Karpas-422 (cell line): ENCODE results near the gene GABRA5. TPM values are rescaled to one million over a fixed set of nuclear protein-coding genes. Genes with fewer than 3 reads are reported as not detected.

Source experiments
- DNase-seq: peaks from one replicate; pipeline ENCODE4 v3.0.0-alpha.2; 2015
- H2AFZ ChIP-seq: fragments of 200-600 bp; sonication (generic); 2 replicates; pipeline ENCODE4 v1.6.1; 2014; ENCODE audit warnings: antibody characterized with exemption, low read length, mixed read lengths
- H3K27ac ChIP-seq: fragments of 200-600 bp; sonication (generic); 2 replicates; pipeline ENCODE4 v1.5.1; 2014; ENCODE audit warnings: mild to moderate bottlenecking, low read length, moderate library complexity
- H3K27me3 ChIP-seq: fragments of 200-600 bp; sonication (generic); 2 replicates; pipeline ENCODE4 v1.6.1; 2014; ENCODE audit warnings: low read length, mixed read lengths
- H3K36me3 ChIP-seq: fragments of 200-600 bp; sonication (generic); 2 replicates; pipeline ENCODE4 v1.6.1; 2014; ENCODE audit warnings: low read length, mixed read lengths; ENCODE audit not compliant: insufficient read depth
- H3K4me1 ChIP-seq: fragments of 200-600 bp; sonication (generic); 2 replicates; pipeline ENCODE4 v1.6.1; 2014; ENCODE audit warnings: mild to moderate bottlenecking, low read length, mixed read lengths
- H3K4me2 ChIP-seq: fragments of 200-600 bp; sonication (generic); 2 replicates; pipeline ENCODE4 v1.6.1; 2014; ENCODE audit warnings: low read length, low read depth, mild to moderate bottlenecking; ENCODE audit not compliant: poor library complexity, severe bottlenecking
- H3K4me3 ChIP-seq: fragments of 200-600 bp; sonication (generic); 2 replicates; pipeline ENCODE4 v1.5.1; 2014; ENCODE audit warnings: mild to moderate bottlenecking, antibody characterized with exemption, low read length, mixed read lengths
- H3K79me2 ChIP-seq: fragments of 200-600 bp; sonication (generic); 2 replicates; pipeline ENCODE4 v1.6.1; 2014; ENCODE audit warnings: mild to moderate bottlenecking, low read length, mixed read lengths
- H3K9ac ChIP-seq: fragments of 200-600 bp; sonication (generic); 2 replicates; pipeline ENCODE4 v1.6.0; 2014; ENCODE audit warnings: low read length
- H3K9me2 ChIP-seq: fragments of 200-600 bp; sonication (generic), shearing (Covaris generic); replicated peaks from 2 replicates; pipeline ENCODE4 v1.6.0; 2014; ENCODE audit warnings: mild to moderate bottlenecking, low read length, moderate library complexity; ENCODE audit not compliant: insufficient read depth
- H3K9me3 ChIP-seq: fragments of 300-700, 200-600 bp; sonication (generic); 2 replicates; pipeline ENCODE4 v1.6.1; 2014; ENCODE audit warnings: low read length, mixed read lengths
- H4K20me1 ChIP-seq: fragments of 200-600 bp; sonication (generic); 2 replicates; pipeline ENCODE4 v1.6.1; 2014; ENCODE audit warnings: mild to moderate bottlenecking, antibody characterized with exemption, low read length, low read depth; ENCODE audit not compliant: insufficient read depth
- total RNA-seq: library from RNA; depleted of rRNA; stranded (reverse); fragments of >200 nt; shearing (Covaris generic); gene quantifications from 2 replicates; pipeline ENCODE4 v1.2.3, GENCODE V29; 2014; ENCODE audit warnings: low replicate concordance

Gene GABRA5
- total RNA-seq, 1 experiment from 2014 or later = not detected

GRCh38 chr15:26870346-26870745, 3.5 kb downstream of the GABRA5 start:
- Histone ChIP-seq H3K36me3 (no peaks in the 10 kb centered on the region), H3K4me1 (no peaks in the 10 kb centered on the region), H3K9ac (no peak overlapping the region), H3K79me2 (no peaks in the 10 kb centered on the region), H3K9me3 (peaks cover 3% of the 10 kb centered on the region), H2AFZ (no peak overlapping the region), H3K4me2 (no peak overlapping the region), H4K20me1 (no peaks in the 10 kb centered on the region), H3K27ac (no peak overlapping the region), H3K4me3 (no peak overlapping the region), H3K27me3 (no peaks in the 10 kb centered on the region), H3K9me2 (no peaks in the 10 kb centered on the region)
- no peak for DNase-seq

- Histone ChIP-seq H3K27ac (no peak overlapping the region), H2AFZ (no peak overlapping the region), H3K36me3 (no peaks in the 10 kb centered on the region), H3K4me3 (no peak overlapping the region), H3K4me2 (no peak overlapping the region), H3K27me3 (no peaks in the 10 kb centered on the region), H3K9ac (no peak overlapping the region), H3K4me1 (no peaks in the 10 kb centered on the region), H3K9me3 (peaks cover 12% of the 10 kb centered on the region), H3K79me2 (no peaks in the 10 kb centered on the region), H4K20me1 (no peaks in the 10 kb centered on the region), H3K9me2 (no peaks in the 10 kb centered on the region)
- DNase-seq = no peak
Measured at GRCh38 chr15:26872206-26872605, 5.3 kb downstream of the GABRA5 start.

- H3K4me1 ChIP-seq = no peaks in the 10 kb centered on the region
- no peaks in the 10 kb centered on the region for H3K79me2 ChIP-seq
- H2AFZ ChIP-seq = no peak overlapping the region
- no peak overlapping the region for H3K9ac ChIP-seq
- no peak for DNase-seq
- H3K4me2 ChIP-seq = no peak overlapping the region
- H3K36me3 ChIP-seq = no peaks in the 10 kb centered on the region
- no peaks in the 10 kb centered on the region for H3K9me2 ChIP-seq
- no peaks in the 10 kb centered on the region for H3K27me3 ChIP-seq
- H3K27ac ChIP-seq = no peak overlapping the region
- peaks cover 12% of the 10 kb centered on the region for H3K9me3 ChIP-seq
- no peaks in the 10 kb centered on the region for H4K20me1 ChIP-seq
- H3K4me3 ChIP-seq = no peak overlapping the region
Measured at GRCh38 chr15:26873846-26874245, 7.0 kb downstream of the GABRA5 start.

- peaks cover 15% of the 10 kb centered on the region for H3K9me3 ChIP-seq
- no peaks in the 10 kb centered on the region for H3K36me3 ChIP-seq
- H3K79me2 ChIP-seq = no peaks in the 10 kb centered on the region
- no peak overlapping the region for H2AFZ ChIP-seq
- no peak overlapping the region for H3K4me3 ChIP-seq
- DNase-seq = no peak
- H3K9ac ChIP-seq = no peak overlapping the region
- no peaks in the 10 kb centered on the region for H3K9me2 ChIP-seq
- H3K27ac ChIP-seq = no peak overlapping the region
- H3K4me2 ChIP-seq = no peak overlapping the region
- no peaks in the 10 kb centered on the region for H3K4me1 ChIP-seq
- no peaks in the 10 kb centered on the region for H3K27me3 ChIP-seq
- no peaks in the 10 kb centered on the region for H4K20me1 ChIP-seq
Measured at GRCh38 chr15:26874774-26875475, 8.1 kb downstream of the GABRA5 start.

- Histone ChIP-seq H3K9me2 (no peaks in the 10 kb centered on the region), H4K20me1 (no peaks in the 10 kb centered on the region), H3K4me1 (no peaks in the 10 kb centered on the region), H3K79me2 (no peaks in the 10 kb centered on the region), H3K27ac (no peak overlapping the region), H3K36me3 (no peaks in the 10 kb centered on the region), H3K9ac (no peak overlapping the region), H3K4me2 (no peak overlapping the region), H3K4me3 (no peak overlapping the region), H3K9me3 (peaks cover 20% of the 10 kb centered on the region), H3K27me3 (no peaks in the 10 kb centered on the region), H2AFZ (no peak overlapping the region)
- no peak for DNase-seq
Measured at GRCh38 chr15:26875476-26875850, 8.6 kb downstream of the GABRA5 start.

GRCh38 chr15:26877831-26878230, 11.0 kb downstream of the GABRA5 start:
- Histone ChIP-seq H3K79me2 (no peaks in the 10 kb centered on the region), H3K9me3 (peaks cover 26% of the 10 kb centered on the region), H3K4me1 (no peaks in the 10 kb centered on the region), H3K27ac (no peak overlapping the region), H3K4me3 (no peak overlapping the region), H3K27me3 (no peaks in the 10 kb centered on the region), H3K36me3 (no peaks in the 10 kb centered on the region), H4K20me1 (no peaks in the 10 kb centered on the region), H3K9ac (no peak overlapping the region), H3K9me2 (no peaks in the 10 kb centered on the region), H3K4me2 (no peak overlapping the region), H2AFZ (no peak overlapping the region)
- DNase-seq = no peak

- Histone ChIP-seq H3K9ac (no peak overlapping the region), H3K27me3 (no peaks in the 10 kb centered on the region), H3K4me2 (no peak overlapping the region), H2AFZ (no peak overlapping the region), H4K20me1 (no peaks in the 10 kb centered on the region), H3K79me2 (no peaks in the 10 kb centered on the region), H3K4me1 (no peaks in the 10 kb centered on the region), H3K4me3 (no peak overlapping the region), H3K27ac (no peak overlapping the region), H3K36me3 (no peaks in the 10 kb centered on the region), H3K9me2 (no peaks in the 10 kb centered on the region), H3K9me3 (peaks cover 27% of the 10 kb centered on the region)
- DNase-seq = no peak
Measured at GRCh38 chr15:26879706-26880105, 12.8 kb downstream of the GABRA5 start.

GRCh38 chr15:26882112-26882511, 15.2 kb downstream of the GABRA5 start:
- no peaks in the 10 kb centered on the region for H3K27me3 ChIP-seq
- no peak overlapping the region for H3K9ac ChIP-seq
- no peaks in the 10 kb centered on the region for H3K9me2 ChIP-seq
- H3K27ac ChIP-seq = no peak overlapping the region
- no peak overlapping the region for H3K4me2 ChIP-seq
- H3K36me3 ChIP-seq = no peaks in the 10 kb centered on the region
- no peaks in the 10 kb centered on the region for H3K4me1 ChIP-seq
- DNase-seq = no peak
- no peak overlapping the region for H3K4me3 ChIP-seq
- no peak overlapping the region for H2AFZ ChIP-seq
- H3K9me3 ChIP-seq = peaks cover 18% of the 10 kb centered on the region
- no peaks in the 10 kb centered on the region for H4K20me1 ChIP-seq
- H3K79me2 ChIP-seq = no peaks in the 10 kb centered on the region
